ENCODE results near the gene PLEKHA1.

The PLEKHA1 gene

DNA sequence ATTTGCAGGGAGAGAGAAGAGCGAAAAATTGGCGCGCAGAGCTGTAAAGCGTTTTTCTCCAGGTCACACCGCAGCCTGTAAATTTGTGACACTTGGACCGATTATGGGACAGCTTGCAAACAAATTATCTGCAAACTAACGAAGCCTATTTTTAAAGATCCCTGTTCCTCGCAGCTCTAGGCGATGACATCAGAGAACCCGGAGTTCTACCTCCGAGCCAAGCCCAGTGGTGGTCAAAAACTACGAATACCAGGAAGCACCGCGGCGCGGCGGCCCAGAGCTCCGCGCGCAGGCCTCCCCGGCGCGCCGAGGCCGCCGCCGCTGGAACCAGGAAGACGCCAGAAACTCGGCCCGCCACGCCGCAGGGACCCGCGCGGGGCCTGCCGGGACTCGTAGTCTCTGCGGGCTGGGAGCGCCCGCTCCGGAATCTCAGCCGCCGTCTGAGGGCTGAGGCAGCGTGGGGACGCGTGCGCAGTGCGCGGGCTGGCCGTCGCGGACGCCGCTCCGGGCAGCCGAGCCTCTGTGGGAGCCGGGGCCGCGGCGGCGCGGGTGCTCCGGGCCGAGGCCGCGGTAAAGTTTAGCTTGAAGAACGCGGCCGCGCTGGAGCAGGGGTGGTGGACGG is at the start of gene PLEKHA1:
Gene PLEKHA1 (plus strand): TSS at position 472 of the 622 bp plus-strand sequence. CDS start 18,493 bp downstream, outside the sequence.
- DNase-seq (ENCODE audit: low read depth), result peak; percentile 93

- no peak for DNase-seq (ENCODE audit: low read depth)
Measured at GRCh38 chr10:122325235-122325634, 49.3 kb upstream of the PLEKHA1 start.

- DNase-seq (ENCODE audit: low read depth), result no peak
Measured at GRCh38 chr10:122326385-122326784, 48.1 kb upstream of the PLEKHA1 start.

GRCh38 chr10:122326806-122327205 is 47.7 kb upstream of the PLEKHA1 start:
- DNase-seq (ENCODE audit: low read depth), result no peak

DNA sequence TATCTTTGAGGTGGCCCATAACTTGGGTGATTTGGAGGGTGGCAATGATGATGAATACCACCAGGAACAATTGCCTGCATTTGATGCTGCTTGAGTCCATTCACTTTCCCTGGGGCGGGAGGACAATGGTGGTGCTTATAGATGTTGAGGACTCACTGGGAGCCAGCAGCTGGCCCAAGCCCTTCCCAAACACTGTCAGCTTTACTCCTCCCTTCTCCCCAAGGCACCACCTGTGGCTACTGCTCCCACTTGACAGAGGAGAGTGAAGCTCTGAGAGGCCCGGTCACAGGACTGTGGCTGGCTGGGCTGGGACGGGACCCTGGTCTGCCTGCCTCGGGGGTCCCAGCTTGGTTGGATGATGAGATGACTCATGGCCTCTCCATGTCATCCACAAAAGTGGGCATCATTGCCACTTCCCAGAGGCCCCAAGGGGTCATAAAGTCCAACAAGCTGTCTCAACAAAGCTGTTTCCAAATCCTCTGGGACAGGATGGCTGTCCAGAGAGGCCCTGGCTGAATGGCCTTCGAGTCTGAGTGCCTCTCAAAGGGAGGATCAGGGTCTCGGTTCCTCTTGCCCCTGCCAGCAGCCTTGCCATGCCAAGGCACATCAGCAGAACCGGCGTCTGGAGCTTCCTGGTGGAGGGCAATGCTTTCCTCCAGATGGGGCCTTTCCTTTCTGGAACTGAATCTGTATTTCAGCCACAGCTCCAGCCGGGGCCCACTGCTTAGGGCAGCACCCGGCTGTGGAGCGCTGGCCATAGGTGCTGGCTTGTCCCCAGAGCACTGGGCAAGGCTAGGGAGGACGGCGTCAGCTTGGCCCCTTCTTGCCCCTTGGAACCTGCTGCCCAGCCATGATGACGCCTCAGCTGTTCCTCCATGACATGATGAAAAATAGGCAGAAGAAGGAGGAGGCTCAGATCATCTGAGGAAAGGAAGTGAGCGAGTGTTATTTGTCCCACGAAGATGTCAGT is 47.0 kb upstream of the PLEKHA1 start:
- no peak for DNase-seq (ENCODE audit: low read depth)

GRCh38 chr10:122328676-122329075 is 45.8 kb upstream of the PLEKHA1 start:
- DNase-seq (ENCODE audit: low read depth), result no peak

GRCh38 chr10:122329416-122329815 is 45.1 kb upstream of the PLEKHA1 start:
- no peak for DNase-seq (ENCODE audit: low read depth)

GRCh38 chr10:122331100-122331499 is 43.4 kb upstream of the PLEKHA1 start:
- DNase-seq (ENCODE audit: low read depth), result no peak

GRCh38 chr10:122331615-122332446 is 42.7 kb upstream of the PLEKHA1 start:
- no peak for DNase-seq (ENCODE audit: low read depth)

DNA sequence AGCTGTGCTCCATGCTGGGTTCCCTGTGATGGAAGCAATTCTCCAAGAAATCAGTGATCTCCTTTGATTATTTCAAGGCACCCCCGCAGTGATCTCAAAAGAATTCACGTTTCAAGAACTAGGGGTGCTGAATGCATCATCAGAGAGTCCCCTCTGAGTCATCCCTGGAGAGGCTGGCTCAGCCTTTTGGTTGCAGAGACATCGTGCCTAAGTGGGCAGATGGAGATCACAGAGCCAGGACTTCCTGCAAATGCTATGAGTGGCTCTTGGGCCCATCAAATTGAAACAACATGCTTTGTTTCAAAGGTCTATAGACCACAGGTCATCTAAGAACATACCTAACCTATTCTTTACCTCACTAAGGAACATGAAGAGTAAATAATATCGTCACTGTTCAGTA is 41.5 kb upstream of the PLEKHA1 start:
- no peak for DNase-seq (ENCODE audit: low read depth)

DNA sequence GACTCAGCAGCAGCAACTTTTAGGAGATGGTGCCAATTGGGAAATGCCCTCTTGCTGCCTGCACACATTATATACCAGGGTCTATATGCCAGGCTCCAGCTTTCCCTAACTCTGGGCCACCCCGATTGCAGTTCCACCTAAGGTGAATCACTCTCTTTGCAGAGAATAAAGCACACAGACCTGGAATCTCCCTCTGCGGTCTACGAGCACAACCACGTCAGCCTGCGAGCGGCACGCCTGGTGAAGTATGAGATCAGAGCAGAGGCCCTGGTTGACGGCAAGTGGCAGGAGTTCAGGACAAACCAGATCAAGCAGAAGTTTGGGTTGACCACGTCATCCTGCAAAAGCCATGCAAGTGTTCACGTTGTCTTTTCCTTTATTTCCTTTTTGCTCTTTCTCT is 38.2 kb upstream of the PLEKHA1 start:
- no peak for DNase-seq (ENCODE audit: low read depth)

- no peak for DNase-seq (ENCODE audit: low read depth)
Measured at GRCh38 chr10:122336961-122337360, 37.5 kb upstream of the PLEKHA1 start.

DNA sequence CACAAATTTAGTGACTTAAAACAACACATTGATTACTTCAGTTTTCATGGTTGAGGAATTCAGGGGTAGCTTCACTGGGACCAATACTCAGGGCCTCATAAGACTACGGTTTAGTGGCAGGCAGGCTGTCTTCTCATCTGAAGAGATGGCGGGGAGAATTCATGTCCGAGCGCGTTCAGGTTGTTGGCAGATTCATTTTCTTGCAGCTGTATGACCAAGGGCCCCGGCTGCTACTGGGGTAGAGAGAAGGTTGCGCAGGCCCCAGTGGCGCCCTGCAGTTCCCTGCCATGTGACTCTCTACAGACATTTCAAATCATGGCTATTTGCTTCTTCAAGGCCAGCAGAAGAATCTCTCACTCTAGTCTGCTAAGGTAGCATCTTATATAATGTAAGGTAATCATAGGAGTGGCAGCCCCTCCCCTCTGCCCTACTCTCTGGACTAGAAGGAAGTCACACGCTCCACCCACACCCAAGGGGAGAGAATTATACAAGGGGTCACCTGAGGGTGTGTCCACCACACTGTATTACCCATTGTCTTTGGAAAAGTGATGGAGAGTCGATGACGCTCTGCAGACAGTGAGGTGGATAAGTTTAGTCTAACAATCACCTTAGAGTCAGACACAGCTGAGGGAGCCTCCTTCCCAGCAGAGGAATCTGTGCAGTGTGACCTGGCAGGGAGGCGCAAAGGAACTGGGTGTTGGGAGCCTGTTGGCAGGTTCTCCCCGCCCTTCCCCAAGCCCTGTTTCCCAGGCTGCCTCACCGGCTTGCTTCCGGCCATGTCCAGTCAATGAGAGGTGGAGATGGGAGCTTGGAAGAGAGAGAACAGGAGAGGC is 35.7 kb upstream of the PLEKHA1 start:
- no peak for DNase-seq (ENCODE audit: low read depth)

DNA sequence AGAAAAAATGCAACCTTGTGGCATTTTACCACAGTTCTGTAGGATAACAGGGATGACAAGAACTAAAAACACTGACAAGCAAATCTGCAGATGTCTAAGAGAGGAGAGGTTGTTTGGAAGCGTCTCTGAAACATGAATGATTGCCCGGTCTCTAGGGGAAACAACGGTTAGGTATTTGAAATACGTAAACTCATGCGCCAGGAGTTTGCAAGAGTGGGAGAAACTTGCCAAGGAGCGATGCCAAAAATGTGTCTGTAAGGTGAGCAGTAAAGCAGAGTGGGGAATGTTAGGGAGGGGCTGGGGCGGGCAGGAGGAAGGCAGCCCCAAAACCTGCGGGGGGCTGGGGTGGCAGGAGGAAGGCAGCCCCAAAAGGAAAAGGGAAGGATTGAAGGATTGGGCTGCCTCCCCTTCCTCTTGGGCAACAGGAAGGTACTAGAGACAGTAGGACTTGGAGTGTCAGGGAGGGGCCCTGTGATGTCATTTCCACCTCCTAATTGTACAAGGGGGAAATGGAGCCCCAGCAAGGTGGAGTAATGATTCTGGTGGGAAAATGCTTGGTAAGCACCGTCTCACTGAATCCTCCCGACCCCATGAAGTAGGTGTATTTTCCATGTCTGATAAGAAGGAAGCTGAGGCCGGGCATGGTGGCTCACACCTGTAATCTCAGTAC is 33.2 kb upstream of the PLEKHA1 start:
- peak; percentile 56 for DNase-seq (ENCODE audit: low read depth)

- peak; percentile 31 for DNase-seq (ENCODE audit: low read depth)
Measured at GRCh38 chr10:122342293-122343134, 32.0 kb upstream of the PLEKHA1 start.

DNA sequence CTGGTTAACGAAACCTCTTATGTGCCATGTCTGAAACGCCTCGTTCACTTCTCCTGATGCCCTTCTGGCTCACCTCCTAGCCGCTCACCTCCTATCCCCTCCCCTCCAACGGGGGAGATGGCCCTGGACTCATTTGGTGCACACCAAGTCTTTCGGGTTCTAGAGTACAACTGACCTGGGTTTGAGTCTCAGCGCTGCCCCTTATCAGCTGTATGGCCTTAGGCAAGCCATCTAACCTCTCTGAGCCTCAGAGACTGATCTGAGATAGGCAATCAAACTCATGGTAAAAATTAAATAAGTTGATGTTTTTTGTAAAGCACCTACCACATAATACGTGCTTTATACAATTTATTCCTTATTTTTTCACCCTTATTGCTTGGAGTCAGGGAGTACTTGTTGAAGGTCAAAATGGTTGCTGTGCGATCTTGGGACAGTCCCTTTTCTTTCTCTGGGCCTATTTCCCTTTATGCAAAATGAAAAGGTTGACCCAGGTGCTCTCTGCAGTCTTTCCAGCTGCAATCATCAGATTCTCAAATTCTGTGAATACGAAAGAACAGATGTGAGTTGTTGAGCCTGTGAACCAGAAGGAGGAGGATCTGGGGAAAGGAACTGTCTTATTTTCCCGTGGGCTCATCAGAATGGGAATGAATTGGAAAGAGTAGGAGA is 31.2 kb upstream of the PLEKHA1 start:
- no peak for DNase-seq (ENCODE audit: low read depth)

DNA sequence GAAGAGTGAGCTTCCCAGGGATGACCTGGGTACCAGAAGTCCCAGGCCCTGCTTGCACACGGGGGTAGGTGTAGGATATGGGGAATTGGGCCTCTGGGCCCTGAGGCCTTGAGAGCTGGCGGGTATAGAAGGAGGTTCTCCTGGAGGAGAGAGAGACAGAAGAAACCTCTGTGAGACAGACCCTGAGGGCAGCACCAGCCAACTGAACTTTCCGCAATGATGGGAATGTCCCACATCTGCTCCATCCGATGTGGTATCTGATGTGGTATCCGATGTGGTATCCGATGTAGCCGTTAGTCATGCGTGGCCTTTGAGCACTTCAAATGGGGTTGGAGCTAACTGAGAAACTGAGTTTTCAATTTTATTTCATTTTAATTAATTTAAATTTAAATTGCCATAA is 30.6 kb upstream of the PLEKHA1 start:
- no peak for DNase-seq (ENCODE audit: low read depth)

- peak; percentile 28 for DNase-seq (ENCODE audit: low read depth)
Measured at GRCh38 chr10:122344741-122345258, 29.7 kb upstream of the PLEKHA1 start.

DNA sequence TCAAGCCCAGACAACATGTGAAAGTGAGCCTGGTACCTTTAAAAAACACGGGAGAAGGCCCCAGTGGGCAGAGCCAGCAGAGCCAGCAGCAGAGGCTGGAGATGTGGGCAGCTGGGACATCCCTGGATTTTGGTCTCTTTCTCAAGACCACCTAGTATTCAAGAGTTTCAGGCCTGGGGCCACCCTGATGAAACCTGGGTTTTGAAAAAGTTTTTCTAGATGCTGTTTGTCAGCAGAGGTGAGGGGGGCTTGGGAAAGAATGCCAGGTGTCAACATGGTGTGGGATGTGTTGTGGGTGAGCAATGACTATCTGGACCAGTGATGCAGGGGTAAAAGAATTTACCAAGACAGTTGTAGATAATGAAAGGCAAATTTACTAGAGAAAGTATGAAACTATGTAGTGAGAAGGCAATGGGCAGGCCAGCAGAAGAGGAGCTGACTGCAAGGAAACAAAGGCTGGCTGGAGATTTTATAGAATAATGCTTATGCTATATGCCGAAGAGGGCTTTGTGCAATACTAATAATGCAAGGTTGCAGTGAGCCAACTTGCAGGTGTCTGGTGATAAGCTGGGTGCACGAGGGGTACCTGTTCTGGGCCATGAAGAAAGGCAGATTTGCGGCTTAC is 28.1 kb upstream of the PLEKHA1 start:
- peak; percentile 3 for DNase-seq (ENCODE audit: low read depth)
